GM21576 (cell line): ENCODE data around the gene SERPIND1.
"Not testable (repeated sequence)": the region's sequence is repeated elsewhere in the genome, so short reads cannot be mapped to it uniquely, and the experiment has no call there.

Experiments used
- ATAC-seq: cut with Tn5 transposase; IDR thresholded peaks from one replicate; pipeline ENCODE4 v1.9.1; 2021; ENCODE audit warnings: mild to moderate bottlenecking, moderate library complexity; ENCODE audit not compliant: unreplicated experiment

The SERPIND1 gene

GRCh38 chr22:20773793-20774212, at the start of gene SERPIND1:
SERPIND1 (plus strand) TSS chr22:20774113; CDS start chr22:20779313, 5,200 bp downstream.
- no peak for ATAC-seq

DNA sequence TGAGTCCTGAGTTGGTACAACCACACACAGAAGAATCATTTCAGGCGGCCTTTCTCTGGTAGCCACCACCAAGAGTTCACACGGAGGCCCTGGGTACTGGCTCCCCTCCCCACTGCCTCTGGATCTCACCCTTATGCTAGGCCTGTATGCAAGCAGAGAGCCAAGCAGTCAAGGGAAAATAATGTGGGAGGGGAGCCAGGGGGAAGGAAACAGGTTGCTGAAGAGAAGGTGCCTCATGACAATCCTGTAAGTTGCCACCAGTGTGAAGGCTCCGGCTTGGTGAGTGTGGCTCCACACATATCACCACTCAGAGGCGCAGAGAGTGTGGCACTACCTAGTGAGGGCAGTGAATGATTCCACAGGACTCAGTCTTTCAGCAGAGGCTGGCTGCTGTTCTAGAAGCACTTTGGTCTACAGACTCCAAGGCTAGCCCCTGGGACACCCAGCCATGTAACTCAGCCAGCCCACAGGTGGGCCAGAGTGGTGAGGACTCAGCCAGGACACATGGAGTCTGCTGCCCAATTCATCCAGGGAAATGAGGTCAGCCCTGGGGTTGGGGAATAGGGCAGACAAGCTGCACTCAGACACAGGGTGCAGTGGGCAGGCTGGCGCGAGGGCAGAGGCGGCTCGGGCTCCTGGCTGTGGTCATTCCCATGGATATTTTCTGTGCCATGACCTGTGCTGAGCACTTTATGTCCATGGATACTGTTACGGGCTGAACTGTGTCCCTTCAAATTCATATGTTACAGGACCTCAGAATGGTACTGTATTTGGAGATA, 49.0 kb upstream of the SERPIND1 start:
- no peak for ATAC-seq

GRCh38 chr22:20725987-20726558, 47.8 kb upstream of the SERPIND1 start:
- ATAC-seq = no peak

DNA sequence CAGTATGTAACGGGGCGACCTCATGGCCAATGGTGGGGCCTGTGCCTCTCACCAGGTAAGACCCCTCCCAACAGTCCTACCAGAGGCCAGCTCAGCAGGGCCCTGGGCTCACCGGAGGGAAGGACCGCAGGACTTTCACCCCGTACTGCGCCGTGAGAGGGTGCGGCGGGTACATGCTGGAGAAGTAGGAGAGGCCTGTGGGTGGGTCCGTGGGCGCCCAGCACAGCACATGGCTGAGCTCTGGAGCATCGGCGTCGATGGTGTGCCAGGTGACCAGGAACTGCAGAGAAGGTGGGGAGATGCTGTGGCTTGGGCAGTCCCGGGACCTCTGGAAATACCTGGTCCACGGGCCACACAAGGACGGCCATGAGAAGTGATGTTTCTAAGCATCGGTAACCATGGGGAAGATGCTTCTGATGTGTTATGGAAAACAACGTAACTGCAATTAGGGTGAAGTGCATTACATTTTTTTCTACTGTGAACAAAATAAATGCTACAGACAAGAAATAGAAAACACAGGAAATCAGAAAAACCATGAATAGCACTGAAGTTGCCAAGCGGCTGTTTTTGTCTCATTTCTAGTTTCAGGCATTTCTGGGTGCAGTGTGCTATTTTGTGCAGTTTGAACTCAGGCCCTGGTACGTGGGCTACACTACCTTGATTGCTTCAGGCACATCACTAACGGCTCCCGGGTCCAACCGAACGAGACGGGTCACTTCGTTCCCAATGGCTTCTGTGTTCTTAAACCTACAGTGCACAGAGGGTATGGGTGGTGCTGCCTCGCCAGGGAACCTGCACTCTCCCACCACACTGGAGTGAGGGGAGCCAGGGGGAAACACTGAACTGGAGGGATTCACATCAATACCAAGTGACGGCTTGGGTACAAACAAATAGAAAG, 46.5 kb upstream of the SERPIND1 start:
- no peak for ATAC-seq

DNA sequence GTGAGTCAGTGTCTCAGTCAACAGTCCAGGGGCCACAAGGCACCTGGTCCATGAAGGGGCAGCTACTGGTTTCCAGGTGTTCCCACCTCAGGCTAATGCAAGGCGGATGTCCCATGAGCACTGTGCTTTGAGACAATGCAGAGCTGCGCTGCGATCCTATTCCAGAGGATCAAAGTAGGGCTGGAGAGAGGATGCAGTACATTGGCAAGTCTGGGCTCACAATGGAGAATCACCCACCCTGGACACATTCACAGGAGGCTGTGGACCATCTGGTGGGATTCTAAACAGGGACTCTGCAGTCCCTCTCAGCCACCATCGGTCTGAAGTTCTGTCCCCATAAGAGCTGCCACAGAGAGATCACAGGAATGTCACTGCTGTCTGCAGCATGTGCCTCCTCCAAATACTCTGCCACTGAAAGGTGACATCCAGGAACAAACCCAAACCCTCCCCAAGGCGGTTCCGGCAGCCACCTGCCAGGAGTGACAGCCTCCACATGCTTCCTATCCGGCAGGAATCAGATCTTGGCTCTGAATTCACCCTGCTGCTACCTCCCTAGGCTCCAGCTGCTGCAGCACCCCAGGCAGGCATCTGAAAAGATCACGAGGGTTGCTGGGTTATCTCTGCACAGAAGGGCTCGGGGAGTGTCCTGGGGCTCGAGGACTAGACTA, 45.3 kb upstream of the SERPIND1 start:
- ATAC-seq = no peak

DNA sequence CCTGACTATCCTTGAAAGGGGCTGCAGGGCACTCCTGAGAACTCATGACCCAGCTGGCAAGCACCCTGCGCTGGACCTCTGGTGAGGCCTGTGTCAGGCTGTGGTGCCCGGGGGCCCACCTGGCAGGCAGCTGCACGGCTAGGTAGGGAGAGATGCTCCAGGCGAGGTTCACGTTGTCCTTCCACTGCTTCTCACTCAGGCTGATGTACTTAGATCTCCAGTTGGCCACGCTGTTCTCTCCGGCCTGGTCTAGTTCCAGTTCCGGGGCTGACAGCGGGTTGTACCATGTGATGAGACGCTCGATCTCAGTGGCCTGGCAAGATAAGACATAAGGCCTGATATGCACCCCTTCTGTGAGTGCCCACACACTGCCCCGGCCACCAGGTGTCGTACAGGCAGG, 44.7 kb upstream of the SERPIND1 start:
- no peak for ATAC-seq

GRCh38 chr22:20732431-20732830, 41.5 kb upstream of the SERPIND1 start:
- ATAC-seq = not testable (repeated sequence)

DNA sequence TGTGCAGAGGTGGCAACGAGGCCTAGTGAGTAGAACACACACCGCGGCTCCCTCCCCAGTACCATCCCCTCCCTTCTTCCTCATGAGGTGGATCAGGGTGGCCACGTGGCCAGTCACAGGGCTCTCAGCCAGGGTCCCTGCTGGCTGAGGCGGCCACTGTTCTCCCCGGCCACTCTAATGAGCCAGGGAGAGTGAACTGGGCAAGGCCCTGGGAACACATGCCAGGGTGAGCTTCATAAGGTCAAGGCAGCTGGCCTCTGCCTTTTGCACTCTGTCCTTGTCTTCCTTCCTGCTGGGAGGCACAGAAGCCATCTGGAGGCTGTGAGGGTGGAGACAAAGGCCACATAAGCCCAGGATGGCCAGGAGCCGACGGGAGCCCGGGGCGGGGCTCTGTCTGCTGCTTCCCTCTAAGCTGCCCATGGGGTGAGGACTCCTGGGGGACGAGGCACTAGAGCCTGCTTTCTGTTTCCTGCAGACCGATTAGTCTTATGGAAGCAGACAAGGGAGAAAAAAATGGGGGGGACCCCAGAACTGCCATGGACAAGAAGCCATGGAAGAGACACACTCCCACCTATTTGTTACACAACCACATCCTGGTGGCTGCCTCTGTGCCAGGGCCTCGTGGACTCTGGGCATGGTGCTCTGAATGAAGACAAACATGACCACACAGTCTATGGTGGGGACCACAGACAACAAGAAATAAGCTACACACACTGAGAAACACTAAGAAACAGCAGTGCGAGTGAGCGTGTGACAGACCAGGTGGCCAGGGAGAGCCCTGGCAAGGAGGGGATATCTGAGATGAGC, 38.4 kb upstream of the SERPIND1 start:
- not testable (repeated sequence) for ATAC-seq

DNA sequence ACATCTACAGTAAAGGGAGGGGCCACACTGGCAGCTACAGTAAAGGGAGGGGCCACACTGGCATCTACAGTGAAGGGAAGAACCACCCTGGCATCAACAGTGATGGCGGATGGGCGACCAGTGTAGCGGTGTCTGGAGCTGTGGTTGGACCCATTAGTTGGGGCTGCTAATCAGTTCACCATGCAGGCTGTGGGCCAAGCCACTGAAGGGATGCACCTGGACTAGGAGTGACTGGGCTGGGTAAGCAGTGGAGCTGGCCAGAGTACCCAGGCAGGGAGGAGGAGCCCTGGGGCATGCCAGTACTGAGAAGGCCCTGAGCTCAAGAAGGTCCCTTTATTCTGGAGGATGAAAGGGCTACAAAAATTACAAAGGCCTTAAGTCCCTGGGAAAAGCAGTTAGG, 37.0 kb upstream of the SERPIND1 start:
- not testable (repeated sequence) for ATAC-seq

- ATAC-seq = no peak
These were observed 35.4 kb upstream of the SERPIND1 start for GRCh38 chr22:20738394-20739089.

- no peak for ATAC-seq
These were observed 33.5 kb upstream of the SERPIND1 start for GRCh38 chr22:20740222-20740951.

- no peak for ATAC-seq
These were observed 32.8 kb upstream of the SERPIND1 start for GRCh38 chr22:20741008-20741633.

DNA sequence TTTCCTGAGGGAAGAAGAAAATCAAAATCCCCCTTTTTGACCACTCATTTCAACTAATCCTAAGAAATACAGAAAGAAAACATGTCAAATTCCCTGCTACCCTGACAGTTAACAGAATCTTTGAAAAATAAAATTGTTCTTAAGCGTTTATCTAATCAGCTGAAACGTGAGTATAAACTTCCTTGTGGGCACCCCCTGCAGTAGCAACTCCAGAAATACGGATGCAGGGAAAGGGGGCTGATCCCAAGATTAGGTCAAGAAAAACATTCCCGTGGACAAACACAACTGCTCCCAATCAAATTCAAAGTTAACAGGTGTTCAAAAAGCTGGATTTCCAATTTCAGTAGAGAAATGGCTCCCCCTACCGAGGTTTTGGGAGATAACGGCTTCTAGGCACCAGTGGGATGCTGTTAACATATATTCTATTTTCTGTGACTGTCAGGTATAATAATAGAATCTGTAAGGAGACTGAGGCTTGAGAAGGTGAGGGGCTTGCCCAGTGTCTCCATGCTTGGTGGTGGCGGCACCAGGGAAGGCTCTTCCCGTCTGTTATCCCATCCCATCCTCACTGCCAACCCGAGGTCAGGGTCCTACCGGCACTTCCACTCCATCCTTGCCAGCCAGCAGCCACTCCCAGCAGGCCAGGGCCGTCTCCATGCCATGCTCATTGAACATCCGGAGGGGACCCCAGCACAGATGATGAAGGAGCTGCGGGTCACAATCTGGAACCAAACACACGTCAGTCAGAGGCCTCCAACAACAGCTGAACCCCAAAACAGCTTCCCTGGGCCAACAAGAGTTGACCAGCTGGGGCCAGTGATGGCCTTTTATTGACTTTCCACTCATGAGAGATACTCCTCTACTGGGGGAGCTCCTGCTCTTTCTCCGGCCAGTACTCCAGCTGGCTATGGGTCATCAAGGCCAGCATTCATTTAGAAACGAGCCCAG, 32.0 kb upstream of the SERPIND1 start:
- ATAC-seq = no peak

GRCh38 chr22:20742764-20743163, 31.1 kb upstream of the SERPIND1 start:
- ATAC-seq = no peak

GRCh38 chr22:20744456-20744855, 29.5 kb upstream of the SERPIND1 start:
- ATAC-seq = no peak

DNA sequence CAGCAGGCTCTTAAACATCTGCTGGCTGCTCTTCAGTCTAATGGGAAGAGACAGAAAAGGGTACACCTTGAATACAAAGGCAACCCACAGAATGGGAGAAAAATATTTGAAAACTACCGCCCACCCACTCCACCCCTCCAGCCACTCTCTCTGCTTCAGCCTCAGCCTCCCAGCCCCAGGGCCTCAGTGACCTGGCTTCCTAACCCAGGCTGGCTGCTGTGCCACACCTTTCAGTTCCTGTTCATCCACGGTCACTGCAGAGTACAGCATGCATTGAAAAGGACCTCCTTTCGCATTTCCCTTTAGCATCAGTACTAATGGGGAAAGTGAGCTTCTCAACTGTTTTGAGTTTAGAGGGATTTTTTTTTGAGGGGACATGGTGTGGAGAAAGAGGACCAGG, 28.8 kb upstream of the SERPIND1 start:
- ATAC-seq = no peak

GRCh38 chr22:20746431-20747189, 27.3 kb upstream of the SERPIND1 start:
- ATAC-seq = no peak
